Natural killer cell (primary cell): ENCODE measurements around the gene IBA57. TPM values are rescaled to one million over a fixed set of nuclear protein-coding genes. Genes with fewer than 3 reads are reported as not detected.

ENCODE experiments used
- ATAC-seq, 3 donors: fragments of 150-1000 bp in 2 of 3; fragments of 200-7000 bp in 1 of 3; cut with Tn5 transposase; 1 replicate in 1 of 3; 2 replicates in 2 of 3; pipeline ENCODE4 v1.10.0; 2021; ENCODE audit warnings: mild to moderate bottlenecking in 2 of 3, moderate library complexity in 2 of 3
- DNase-seq, 2 donors: peaks; one replicate each; pipeline versions ENCODE4 v3.0.0 to v3.0.0-alpha.2; 2013 to 2021; ENCODE audit warnings: mixed read lengths in 1 of 2
- H3K27ac ChIP-seq: one replicate; pipeline ENCODE4 v1.5.1; 2013; ENCODE audit warnings: mild to moderate bottlenecking, low read length
- H3K27me3 ChIP-seq: one replicate; pipeline ENCODE4 v1.6.1; 2013; ENCODE audit warnings: low read length; ENCODE audit not compliant: control insufficient read depth, insufficient read depth
- H3K36me3 ChIP-seq: one replicate; pipeline ENCODE4 v1.6.1; 2013; ENCODE audit warnings: low read length; ENCODE audit not compliant: control insufficient read depth, insufficient read depth
- H3K4me1 ChIP-seq: one replicate; pipeline ENCODE4 v1.6.1; 2013; ENCODE audit warnings: low read length; ENCODE audit not compliant: control insufficient read depth, insufficient read depth
- H3K4me3 ChIP-seq: one replicate; pipeline ENCODE4 v1.5.1; 2013; ENCODE audit warnings: low read length
- H3K9me3 ChIP-seq: one replicate; pipeline ENCODE4 v1.6.1; 2013; ENCODE audit warnings: low read length; ENCODE audit not compliant: control insufficient read depth, insufficient read depth
- H3K27ac Mint-ChIP-seq, 2 donors: one replicate each; pipeline ENCODE4 v1.8.0; 2022; ENCODE audit warnings: mild to moderate bottlenecking in 2 of 2, mixed read lengths in 2 of 2, moderate library complexity in 1 of 2
- H3K27me3 Mint-ChIP-seq, 2 donors: one replicate each; pipeline ENCODE4 v1.8.0; 2022; ENCODE audit warnings: low read depth in 2 of 2, mixed read lengths in 2 of 2
- H3K36me3 Mint-ChIP-seq: one replicate; pipeline ENCODE4 v1.8.0; 2022; ENCODE audit warnings: mixed read lengths
- H3K4me1 Mint-ChIP-seq, 2 donors: one replicate each; pipeline ENCODE4 v1.8.0; 2022; ENCODE audit warnings: mixed read lengths in 2 of 2
- H3K4me3 Mint-ChIP-seq: one replicate; pipeline ENCODE4 v1.8.0; 2022; ENCODE audit warnings: mild to moderate bottlenecking, moderate library complexity, mixed read lengths
- H3K9me3 Mint-ChIP-seq, 2 donors: one replicate each; pipeline ENCODE4 v1.8.0; 2022; ENCODE audit warnings: mixed read lengths in 2 of 2
- WGBS: methylation state at CpG from one replicate; pipeline ENCODE4 v1.1.7; 2013; ENCODE audit warnings: missing lambda C conversion rate; ENCODE audit not compliant: insufficient coverage; 5-methylcytosine and 5-hydroxymethylcytosine counted together
- intact Hi-C: fragments of 100-400 bp; cut with micrococcal nuclease; formaldehyde crosslinking; loops from one replicate; pipeline ENCODE4 v1.14.2; 2022
- total RNA-seq, 4 donors: library from RNA; stranded (reverse); fragments of 120-200 nt in 1 of 4; gene quantifications; one replicate each; pipeline versions ENCODE4 v1.2.3 to v1.2.4, GENCODE V29; 2013 to 2022
- TF ChIP-seq, protein P1 (sequence below): fragments of 200-600 bp; IDR thresholded peaks from one replicate; pipeline ENCODE4 v1.8.0; 2022; ENCODE audit warnings: antibody characterized with exemption

IBA57 gene
- total RNA-seq, 3 donors from 2014 or later (not counting 1 experiment from before 2014, with no cell fraction given), result 13.3 to 14.1 (median 13.8) TPM

DNA sequence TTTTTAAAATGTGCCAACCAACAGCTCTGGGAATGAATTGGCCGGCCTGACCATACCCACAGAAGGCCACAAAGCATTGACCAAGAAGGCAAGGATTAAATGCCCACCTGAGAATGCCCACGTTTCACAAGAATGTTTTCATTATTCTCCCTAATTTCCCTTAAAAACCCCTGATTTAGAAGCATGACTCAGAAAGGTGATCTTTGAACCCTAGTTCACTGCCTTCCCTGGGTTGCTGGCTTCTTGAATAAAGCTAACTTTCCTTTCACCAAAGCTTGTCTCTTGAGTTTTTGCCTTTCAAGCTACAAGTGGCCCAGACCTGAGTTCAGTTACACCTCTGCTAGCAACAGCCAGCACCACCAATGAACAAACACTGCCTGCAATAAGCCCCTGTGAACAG lies 42.1 kb upstream of the IBA57 start:
- no peaks in the 10 kb centered on the region for H3K27me3 ChIP-seq
- H3K27ac ChIP-seq, result no peak overlapping the region
- H3K9me3 ChIP-seq, result no peaks in the 10 kb centered on the region
- Mint-ChIP-seq H3K27me3 (peaks cover 4 to 31% of the 10 kb centered on the region in 2 donors), H3K27ac (no peak overlapping the region), H3K4me1 (peaks cover 0 to 6% of the 10 kb centered on the region in 2 donors), H3K4me3 (no peak overlapping the region), H3K36me3 (no peaks in the 10 kb centered on the region), H3K9me3 (no peaks in the 10 kb centered on the region)
- no peaks in the 10 kb centered on the region for H3K4me1 ChIP-seq
- no peaks in the 10 kb centered on the region for H3K36me3 ChIP-seq
- DNase-seq (no peak), ATAC-seq (no peak)
- no peak overlapping the region for H3K4me3 ChIP-seq
- 77% methylated on average over 2 of the region's 2 CpGs for WGBS
- intact Hi-C loops, result no loop called here
- TF ChIP-seq, protein P1, sequence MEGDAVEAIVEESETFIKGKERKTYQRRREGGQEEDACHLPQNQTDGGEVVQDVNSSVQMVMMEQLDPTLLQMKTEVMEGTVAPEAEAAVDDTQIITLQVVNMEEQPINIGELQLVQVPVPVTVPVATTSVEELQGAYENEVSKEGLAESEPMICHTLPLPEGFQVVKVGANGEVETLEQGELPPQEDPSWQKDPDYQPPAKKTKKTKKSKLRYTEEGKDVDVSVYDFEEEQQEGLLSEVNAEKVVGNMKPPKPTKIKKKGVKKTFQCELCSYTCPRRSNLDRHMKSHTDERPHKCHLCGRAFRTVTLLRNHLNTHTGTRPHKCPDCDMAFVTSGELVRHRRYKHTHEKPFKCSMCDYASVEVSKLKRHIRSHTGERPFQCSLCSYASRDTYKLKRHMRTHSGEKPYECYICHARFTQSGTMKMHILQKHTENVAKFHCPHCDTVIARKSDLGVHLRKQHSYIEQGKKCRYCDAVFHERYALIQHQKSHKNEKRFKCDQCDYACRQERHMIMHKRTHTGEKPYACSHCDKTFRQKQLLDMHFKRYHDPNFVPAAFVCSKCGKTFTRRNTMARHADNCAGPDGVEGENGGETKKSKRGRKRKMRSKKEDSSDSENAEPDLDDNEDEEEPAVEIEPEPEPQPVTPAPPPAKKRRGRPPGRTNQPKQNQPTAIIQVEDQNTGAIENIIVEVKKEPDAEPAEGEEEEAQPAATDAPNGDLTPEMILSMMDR, result no peak

DNA sequence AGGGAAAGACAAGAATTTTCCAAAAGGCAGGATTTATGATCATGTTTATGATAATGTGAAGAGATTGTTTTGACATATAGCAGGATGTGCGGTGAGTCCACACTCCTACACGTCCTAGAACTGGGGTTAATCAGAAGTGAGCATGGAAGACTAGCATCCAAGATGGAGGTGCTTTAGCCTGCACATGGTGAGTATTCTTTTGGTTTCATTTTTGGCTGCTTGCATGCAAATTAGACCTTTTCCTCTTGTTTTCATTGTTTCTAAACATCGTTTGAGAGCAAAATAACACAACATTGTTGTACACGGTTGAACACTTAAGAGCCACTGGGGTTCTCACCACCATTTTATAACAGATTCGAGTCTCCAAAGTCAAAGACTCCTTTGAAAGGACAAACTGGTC lies 40.4 kb upstream of the IBA57 start:
- DNase-seq (no peak), ATAC-seq (no peak)
- Mint-ChIP-seq H3K4me3 (no peak overlapping the region), H3K9me3 (no peaks in the 10 kb centered on the region), H3K36me3 (no peaks in the 10 kb centered on the region), H3K27ac (no peak overlapping the region), H3K27me3 (peaks cover 4 to 31% of the 10 kb centered on the region in 2 donors), H3K4me1 (peaks cover 0 to 6% of the 10 kb centered on the region in 2 donors)
- intact Hi-C loops, result no loop called here
- no peak overlapping the region for H3K4me3 ChIP-seq
- TF ChIP-seq, protein P1, result no peak
- no peaks in the 10 kb centered on the region for H3K27me3 ChIP-seq
- WGBS, result 83% methylated on average over 5 of the region's 5 CpGs
- H3K4me1 ChIP-seq, result no peaks in the 10 kb centered on the region
- H3K9me3 ChIP-seq, result no peaks in the 10 kb centered on the region
- H3K36me3 ChIP-seq, result no peaks in the 10 kb centered on the region
- no peak overlapping the region for H3K27ac ChIP-seq

GRCh38 chr1:228131766-228132165 lies 33.8 kb upstream of the IBA57 start:
- ATAC-seq, result no peak
- Mint-ChIP-seq H3K4me3 (no peak overlapping the region), H3K4me1 (peaks cover 0 to 5% of the 10 kb centered on the region in 2 donors), H3K36me3 (no peaks in the 10 kb centered on the region), H3K27me3 (peaks cover 0 to 9% of the 10 kb centered on the region in 2 donors), H3K9me3 (no peaks in the 10 kb centered on the region), H3K27ac (no peak overlapping the region)
- WGBS, result 95% methylated on average over 2 of the region's 2 CpGs
- Histone ChIP-seq H3K4me3 (no peak overlapping the region), H3K27ac (no peak overlapping the region), H3K9me3 (no peaks in the 10 kb centered on the region), H3K4me1 (peaks cover 7% of the 10 kb centered on the region), H3K36me3 (no peaks in the 10 kb centered on the region), H3K27me3 (no peaks in the 10 kb centered on the region)
- intact Hi-C loops, result loop anchor here (1.0 to 5.0 kb wide), 3 partner anchors 146 to 384 kb away; no protein-coding TSS in a partner anchor
- DNase-seq, result no peak
- TF ChIP-seq, protein P1, result no peak

DNA sequence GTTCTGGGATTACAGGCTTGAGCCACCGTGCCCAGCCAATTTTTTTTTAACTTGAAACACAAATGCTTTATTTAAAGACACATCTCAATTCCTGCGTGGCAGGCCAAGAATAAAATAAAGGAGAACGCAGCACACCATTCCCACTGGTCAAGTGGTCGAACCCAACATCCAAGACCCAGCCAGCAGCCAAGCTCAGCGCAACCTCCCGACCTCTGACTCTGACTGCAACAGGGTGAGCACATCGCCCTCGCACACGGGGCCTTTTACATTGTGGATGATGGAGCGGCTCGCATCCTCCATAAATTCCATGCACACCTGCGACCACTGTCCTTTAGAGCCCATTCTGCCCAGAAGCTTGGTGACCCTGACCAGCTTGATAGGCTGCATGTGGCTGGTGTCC lies 31.0 kb upstream of the IBA57 start:
- WGBS, result 91% methylated on average over 12 of the region's 12 CpGs
- Histone ChIP-seq H3K36me3 (no peaks in the 10 kb centered on the region), H3K9me3 (no peaks in the 10 kb centered on the region), H3K4me3 (no peak overlapping the region), H3K27me3 (no peaks in the 10 kb centered on the region), H3K4me1 (peaks cover 22% of the 10 kb centered on the region), H3K27ac (no peak overlapping the region)
- DNase-seq (no peak), ATAC-seq (no peak)
- Mint-ChIP-seq H3K9me3 (no peaks in the 10 kb centered on the region), H3K4me1 (peaks cover 0 to 12% of the 10 kb centered on the region in 2 donors), H3K27me3 (no peaks in the 10 kb centered on the region), H3K36me3 (no peaks in the 10 kb centered on the region), H3K4me3 (no peak overlapping the region), H3K27ac (no peak overlapping the region)
- intact Hi-C loops, result loop anchor here (5.0 kb wide), 2 partner anchors 143 to 368 kb away; no protein-coding TSS in a partner anchor
- TF ChIP-seq, protein P1, result no peak
